ENCODE data around the gene ZNF850.
"Not testable (repeated sequence)": the region's sequence is repeated elsewhere in the genome, so short reads cannot be mapped to it uniquely, and the experiment has no call there.

ZNF850 gene

GRCh38 chr19:36796714-36796992, 24.0 kb upstream of the ZNF850 start:
- TF ChIP-seq CTCF (IDR thresholded peaks at IDR 0.05; ENCODE audit: insufficient read depth, low read length, missing control alignments): no peak
- CTCF ChIA-PET: interaction anchor here (1.0 kb wide), 1 partner anchor 17 kb away, joined by 3 read pairs; no protein-coding TSS in a partner anchor
- POLR2A ChIA-PET: interaction anchor here (0.6 kb wide), 1 partner anchor 27 kb away, joined by 3 read pairs; no protein-coding TSS in a partner anchor
- no peak for DNase-seq (ENCODE audit: low read depth, low spot score)
- peak overlapping the region; percentile 62 for H3K4me3 ChIP-seq (ENCODE audit: low read depth, low read length)

- H3K4me3 ChIP-seq (ENCODE audit: low read depth, low read length); DNase-seq (ENCODE audit: low read depth, low spot score); POLR2A ChIA-PET; CTCF ChIA-PET: not testable (repeated sequence)
Measured at GRCh38 chr19:36791420-36792141, 19.0 kb upstream of the ZNF850 start.

GRCh38 chr19:36775768-36776167, 3.2 kb upstream of the ZNF850 start:
- ChIA-PET CTCF (no interaction called here), POLR2A (no interaction called here)
- H3K4me3 ChIP-seq (ENCODE audit: low read depth, low read length): no peak overlapping the region
- TF ChIP-seq CTCF (IDR thresholded peaks at IDR 0.05; ENCODE audit: insufficient read depth, low read length, missing control alignments): no peak
- DNase-seq (ENCODE audit: low read depth, low spot score): no peak

DNA sequence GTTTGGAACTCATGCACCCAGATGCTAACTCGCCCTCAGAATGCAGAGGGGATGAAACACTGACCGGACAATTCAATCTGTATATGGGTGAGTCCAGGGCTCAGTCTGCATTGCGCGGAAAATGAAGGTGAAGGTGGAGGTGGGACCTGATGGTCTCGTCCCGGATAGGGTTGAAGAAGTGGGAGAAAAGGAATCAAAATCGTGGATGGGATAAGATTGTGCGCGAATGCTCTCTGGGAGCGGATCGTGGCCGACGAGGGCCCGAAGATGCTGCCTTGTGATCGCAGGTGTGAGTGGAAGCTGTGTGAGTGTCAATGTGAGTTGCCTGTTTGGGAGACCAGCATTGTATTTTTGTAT, 594 bp upstream of the ZNF850 start:
- TF ChIP-seq CTCF (IDR thresholded peaks at IDR 0.05; ENCODE audit: insufficient read depth, low read length, missing control alignments): no peak
- ChIA-PET CTCF (no interaction called here), POLR2A (interaction anchor here (0.9 kb wide), 1 partner anchor 66 kb away, joined by 4 read pairs; no protein-coding TSS in a partner anchor)
- peak overlapping the region; percentile 96 for H3K4me3 ChIP-seq (ENCODE audit: low read depth, low read length)
- DNase-seq (ENCODE audit: low read depth, low spot score): no peak

DNA sequence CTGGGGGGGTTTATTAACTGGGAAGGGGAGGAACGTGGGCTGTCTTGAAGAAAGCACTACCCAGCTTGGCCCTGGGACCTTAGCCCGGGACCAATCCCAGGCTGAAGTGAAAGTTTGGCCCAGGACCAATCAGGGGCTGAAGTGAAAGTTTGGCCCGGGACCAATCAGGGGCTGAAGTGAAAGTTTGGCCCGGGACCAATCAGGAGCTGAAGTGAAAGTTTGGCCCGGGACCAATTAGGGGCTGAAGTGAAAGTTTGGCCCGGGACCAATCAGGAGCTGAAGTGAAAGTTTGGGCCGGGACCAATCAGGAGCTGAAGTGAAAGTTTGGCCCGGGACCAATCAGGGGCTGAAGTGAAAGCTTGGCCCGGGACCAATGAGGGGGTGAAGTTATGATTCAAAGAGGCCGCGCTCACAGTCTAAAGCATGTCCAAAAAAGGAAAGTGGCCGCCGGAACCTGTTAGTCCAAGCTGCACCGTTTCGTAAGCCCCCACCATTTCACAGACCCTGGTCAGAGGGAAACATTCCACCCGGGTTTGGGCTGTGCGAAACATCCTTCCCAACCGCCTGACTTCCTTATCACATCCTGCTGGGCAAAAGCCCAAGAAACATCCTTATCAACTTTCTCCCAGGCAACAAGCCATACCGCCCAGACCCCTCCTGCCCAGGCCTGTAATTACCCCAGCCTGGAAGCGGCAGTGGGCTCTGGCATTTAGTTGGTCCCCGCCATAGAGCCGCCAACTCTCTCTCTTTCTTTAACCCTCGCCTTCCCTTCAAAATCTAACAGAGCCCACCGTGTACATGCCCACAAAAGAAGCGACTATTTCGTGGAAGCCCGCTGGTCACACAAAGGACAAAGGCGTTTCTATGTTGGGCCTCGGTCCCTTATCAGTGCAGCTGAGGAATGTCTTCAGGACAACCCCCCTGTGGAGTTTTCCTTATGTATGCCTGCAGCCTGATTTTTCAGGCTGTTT, 1.1 kb downstream of the ZNF850 start:
- peak overlapping the region; percentile 96 for H3K4me3 ChIP-seq (ENCODE audit: low read depth, low read length)
- CTCF ChIA-PET: interaction anchor here (0.9 kb wide), 1 partner anchor 15 kb away, joined by 3 read pairs; no protein-coding TSS in a partner anchor
- peak; percentile 42 for DNase-seq (ENCODE audit: low read depth, low spot score)
- TF ChIP-seq CTCF (IDR thresholded peaks at IDR 0.05; ENCODE audit: insufficient read depth, low read length, missing control alignments): no peak
- POLR2A ChIA-PET: no interaction called here

DNA sequence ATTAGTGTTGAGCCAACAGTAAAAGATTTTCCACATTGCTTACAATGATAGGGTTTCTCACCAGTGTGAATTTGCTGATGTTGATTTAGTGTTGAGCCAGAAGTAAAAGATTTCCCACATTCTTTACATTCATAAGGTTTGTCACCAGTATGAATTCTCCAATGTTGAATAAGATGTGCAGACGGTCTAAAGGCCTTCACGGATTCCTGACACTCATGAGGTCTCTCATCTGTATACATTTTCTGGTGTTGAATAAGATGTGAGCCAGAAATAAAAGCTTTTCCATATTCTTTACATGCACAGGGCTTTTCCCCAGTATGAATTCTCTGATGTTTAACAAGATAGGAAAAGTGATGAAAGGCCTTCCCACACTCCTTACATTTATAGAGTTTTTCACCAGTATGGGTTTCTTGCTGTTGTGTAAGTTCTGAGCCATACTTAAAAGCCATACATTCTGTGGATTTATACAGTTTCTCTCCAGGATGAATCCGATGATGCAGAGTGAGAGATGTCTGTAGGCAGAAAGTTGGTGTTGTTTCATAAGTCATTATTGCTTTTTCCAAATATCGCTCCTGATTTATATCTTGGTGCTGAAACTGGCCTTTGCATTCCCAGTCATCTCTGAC, 22.4 kb downstream of the ZNF850 start:
- no peak overlapping the region for H3K4me3 ChIP-seq (ENCODE audit: low read depth, low read length)
- no peak for DNase-seq (ENCODE audit: low read depth, low spot score)
- no peak for TF ChIP-seq CTCF (IDR thresholded peaks at IDR 0.05; ENCODE audit: insufficient read depth, low read length, missing control alignments)
- CTCF ChIA-PET: no interaction called here
- POLR2A ChIA-PET: no interaction called here

DNA sequence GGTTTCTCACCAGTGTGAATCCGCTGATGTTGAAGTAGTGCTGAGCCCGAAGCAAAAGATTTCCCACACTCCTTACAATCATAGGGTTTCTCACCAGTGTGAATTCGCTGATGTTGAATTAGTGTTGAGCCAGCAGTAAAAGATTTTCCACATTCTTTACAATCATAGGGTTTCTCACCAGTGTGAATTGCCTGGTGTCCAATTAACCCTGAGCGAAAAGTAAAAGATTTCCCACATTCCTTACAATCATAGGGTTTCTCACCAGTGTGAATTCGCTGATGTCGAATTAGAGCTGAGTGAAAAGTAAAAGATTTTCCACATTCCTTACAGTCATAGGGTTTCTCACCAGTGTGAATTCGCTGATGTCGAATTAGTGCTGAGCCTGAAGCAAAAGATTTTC, 23.0 kb downstream of the ZNF850 start:
- CTCF ChIA-PET: not testable (repeated sequence)

More for the DNA sequence above, 23.0 kb downstream of the ZNF850 start:
- H3K4me3 ChIP-seq (ENCODE audit: low read depth, low read length); POLR2A ChIA-PET; DNase-seq (ENCODE audit: low read depth, low spot score): not testable (repeated sequence)
